GM21360 (cell line): ENCODE measurements around the gene DLG2.

Source experiments
- ATAC-seq: cut with Tn5 transposase; IDR thresholded peaks from one replicate; pipeline ENCODE4 v1.9.1; 2021; ENCODE audit warnings: mild to moderate bottlenecking, moderate library complexity; ENCODE audit not compliant: unreplicated experiment

DLG2 gene

GRCh38 chr11:83924795-83925542, 1702.2 kb downstream of the DLG2 start:
- ATAC-seq: no peak

DNA sequence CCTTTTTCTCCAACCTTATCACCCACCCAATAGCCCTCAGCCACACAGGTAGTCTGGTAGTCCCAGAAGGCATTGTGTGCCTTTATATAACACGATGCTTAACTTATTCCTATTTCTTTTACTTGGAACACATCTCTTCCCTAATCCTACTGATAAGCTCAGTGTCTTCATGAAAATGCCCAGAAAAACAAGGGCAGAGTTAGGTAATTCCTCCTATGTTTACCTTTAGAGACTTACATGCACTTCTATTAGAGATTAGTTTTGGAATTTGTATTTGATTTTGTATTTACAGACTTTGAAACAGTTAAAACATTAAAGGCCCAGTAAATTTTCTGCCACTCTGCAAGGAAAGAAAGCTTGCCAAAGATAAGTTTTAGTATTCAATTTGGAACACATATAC, 1703.2 kb downstream of the DLG2 start:
- no peak for ATAC-seq

DNA sequence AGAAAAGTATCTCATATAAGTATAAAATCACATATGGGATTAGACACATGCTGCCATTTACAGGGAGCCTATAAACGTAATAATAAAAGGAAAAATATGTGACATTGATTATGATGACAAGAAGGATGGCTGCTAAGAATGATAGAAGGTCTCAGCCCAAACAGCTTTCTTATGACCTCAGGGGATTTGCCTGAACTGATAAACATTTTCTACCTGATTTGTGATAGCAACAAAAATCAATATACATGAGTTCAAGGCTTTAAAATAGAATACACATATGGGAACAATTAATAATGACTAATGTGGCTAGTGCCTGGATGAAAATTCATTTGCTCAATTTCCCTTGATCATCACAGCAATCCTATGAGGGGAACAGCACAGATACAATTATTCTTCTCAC, 1704.2 kb downstream of the DLG2 start:
- no peak for ATAC-seq

- no peak for ATAC-seq
Observed at GRCh38 chr11:83922318-83922717, 1704.8 kb downstream of the DLG2 start.

- ATAC-seq: no peak
Observed at GRCh38 chr11:83921447-83922192, 1705.5 kb downstream of the DLG2 start.

GRCh38 chr11:83918476-83918875, 1708.7 kb downstream of the DLG2 start:
- no peak for ATAC-seq

DNA sequence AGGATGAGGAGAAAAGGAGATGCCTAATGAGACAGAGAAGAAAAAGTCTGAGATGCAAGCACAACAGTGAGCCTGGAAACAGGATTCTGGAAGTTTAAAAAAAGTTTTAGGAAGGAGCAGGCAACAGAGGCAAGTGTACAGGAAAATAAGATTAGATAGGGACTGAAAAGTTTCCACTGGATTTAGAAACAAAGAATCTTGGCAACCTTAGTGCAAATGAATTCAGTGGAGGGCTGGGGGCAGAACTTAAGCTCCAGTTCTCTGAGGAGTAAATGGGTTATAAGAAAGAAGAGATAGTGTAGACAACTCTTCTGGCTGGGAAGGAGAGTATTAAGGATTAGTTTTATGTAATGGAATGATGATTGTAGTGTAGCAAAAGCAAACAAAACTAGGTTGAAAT, 1712.1 kb downstream of the DLG2 start:
- ATAC-seq: no peak

GRCh38 chr11:83909579-83910534, 1717.3 kb downstream of the DLG2 start:
- no peak for ATAC-seq

- ATAC-seq: no peak
Observed at GRCh38 chr11:83908298-83908856, 1718.8 kb downstream of the DLG2 start.

- ATAC-seq: no peak
Observed at GRCh38 chr11:83895516-83895915, 1731.6 kb downstream of the DLG2 start.

DNA sequence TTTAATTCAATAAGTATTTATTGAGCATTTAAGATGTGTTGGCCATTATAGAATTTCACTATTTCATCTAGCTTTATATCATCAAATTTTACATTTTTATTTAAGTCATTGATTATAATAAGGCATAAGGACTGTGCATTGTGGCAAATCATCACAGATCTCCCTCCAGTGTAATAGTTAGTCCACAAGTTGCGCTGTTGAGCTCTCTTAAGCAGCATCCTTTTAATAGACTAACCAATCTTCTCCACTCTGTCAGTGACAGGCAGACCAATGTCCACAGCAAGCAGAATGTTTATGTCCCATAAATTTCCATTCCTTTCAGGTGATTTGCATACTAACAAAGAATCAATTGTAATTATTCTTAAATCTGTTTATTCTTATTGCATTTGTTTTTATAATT, 1745.7 kb downstream of the DLG2 start:
- ATAC-seq: no peak

DNA sequence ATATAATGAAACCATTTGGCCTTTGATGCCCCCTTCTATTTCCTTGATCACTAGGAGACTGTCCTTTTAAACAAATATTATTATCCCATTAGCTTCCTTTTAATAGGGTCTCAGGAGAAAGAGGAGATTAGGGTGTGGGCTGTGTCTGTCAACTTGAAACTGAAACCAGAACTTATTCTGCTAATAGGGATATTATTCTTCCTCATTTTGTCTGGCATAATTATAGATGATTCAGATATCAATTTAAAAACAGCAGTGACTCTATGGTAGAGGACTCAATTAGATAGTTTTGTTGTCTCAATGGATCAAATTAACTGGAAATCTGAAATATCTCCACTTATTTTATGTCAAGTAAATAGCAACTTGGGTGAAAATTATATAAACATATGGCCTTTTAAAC, 1756.1 kb downstream of the DLG2 start:
- no peak for ATAC-seq

GRCh38 chr11:83866655-83867054, 1760.5 kb downstream of the DLG2 start:
- no peak for ATAC-seq

DNA sequence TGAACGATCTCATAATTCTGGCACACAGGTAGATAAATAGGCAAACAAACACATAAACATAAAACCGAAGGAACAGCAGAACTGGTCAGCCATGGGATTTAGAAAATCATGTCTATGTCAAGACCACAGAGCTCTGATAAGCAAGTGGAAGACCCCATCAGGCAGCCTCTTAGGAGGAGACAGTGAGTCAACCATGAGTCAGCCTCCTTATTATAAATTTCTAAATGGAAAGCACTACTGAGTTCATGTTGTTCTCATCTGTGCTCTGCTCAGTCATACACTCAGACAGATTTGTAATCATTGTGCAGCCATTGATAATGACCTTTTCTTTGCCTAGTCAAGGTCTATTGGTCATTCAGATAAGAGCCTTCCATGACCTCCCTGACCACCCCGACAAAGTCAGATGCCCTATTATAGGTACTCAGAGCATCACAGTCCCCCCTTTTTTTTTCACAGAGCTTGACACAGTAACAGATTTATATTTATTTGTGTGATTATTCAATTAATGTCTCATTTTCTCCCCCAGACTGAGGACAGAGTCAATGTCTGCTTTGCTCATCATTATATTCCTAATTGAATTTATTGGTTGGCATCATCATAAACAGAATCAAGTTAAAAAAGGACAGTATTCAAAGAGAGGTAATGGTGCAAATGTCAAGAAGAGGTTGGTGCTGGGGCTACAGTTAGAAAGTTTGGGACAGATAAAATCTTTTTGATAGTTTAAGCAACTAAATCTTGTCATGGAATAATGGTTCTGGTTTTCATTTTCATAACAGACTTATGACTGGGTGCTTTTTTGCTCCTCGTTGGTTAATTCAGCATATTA, 1761.3 kb downstream of the DLG2 start:
- ATAC-seq: no peak

GRCh38 chr11:83864412-83865057, 1762.6 kb downstream of the DLG2 start:
- ATAC-seq: no peak

GRCh38 chr11:83863272-83863671, 1763.9 kb downstream of the DLG2 start:
- no peak for ATAC-seq

GRCh38 chr11:83862691-83863090, 1764.5 kb downstream of the DLG2 start:
- ATAC-seq: no peak

DNA sequence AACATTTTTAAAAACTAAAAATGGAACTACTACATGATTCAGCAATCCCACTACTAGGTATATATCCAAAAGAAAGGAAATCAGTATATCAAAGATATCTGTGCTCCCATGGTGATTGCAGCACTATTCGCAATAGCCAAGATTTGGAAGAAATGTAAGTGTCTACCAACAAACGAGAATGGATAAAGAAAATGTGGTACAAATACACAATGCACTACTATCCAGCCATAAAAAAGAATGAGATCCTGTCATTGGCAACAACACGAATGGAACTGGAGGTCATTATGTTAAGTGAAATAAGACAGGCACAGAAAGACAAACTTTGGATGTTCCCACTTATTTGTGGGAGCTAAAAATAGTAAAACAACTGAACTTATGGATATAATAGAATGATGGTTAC, 1765.1 kb downstream of the DLG2 start:
- ATAC-seq: no peak

- ATAC-seq: no peak
Observed at GRCh38 chr11:83858694-83859093, 1768.5 kb downstream of the DLG2 start.

DNA sequence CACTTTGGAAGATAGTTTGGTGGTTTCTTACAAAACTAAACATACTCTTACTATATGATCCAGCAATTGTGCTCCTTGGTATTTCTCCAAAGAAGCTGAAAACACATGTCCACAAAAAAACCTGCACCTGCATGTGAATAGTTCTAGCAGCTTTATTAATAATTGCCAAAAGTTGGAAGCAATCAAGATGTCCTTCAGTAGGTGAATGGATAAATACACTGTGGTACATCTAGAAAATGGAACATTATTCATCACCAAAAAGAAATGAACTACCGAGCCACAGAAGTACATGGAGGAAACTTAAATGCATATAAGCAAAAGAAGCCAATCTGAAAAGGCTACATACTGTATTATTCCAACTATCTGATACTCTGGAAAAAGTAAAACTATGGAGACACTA, 1771.9 kb downstream of the DLG2 start:
- ATAC-seq: no peak
